PFSK-1 (cell line): ENCODE results near the gene CIDEC.

Experiments used
- SIN3A ChIP-seq: IDR thresholded peaks from 2 replicates; pipeline ENCODE4 v1.6.1; 2012; ENCODE audit warnings: mild to moderate bottlenecking, low read length, moderate library complexity, borderline replicate concordance; ENCODE audit not compliant: insufficient read depth
- TAF1 ChIP-seq: IDR thresholded peaks from 2 replicates; pipeline ENCODE4 v1.6.1; 2012; ENCODE audit warnings: low read length, control low read depth, borderline replicate concordance; ENCODE audit not compliant: insufficient read depth

GRCh38 chr3:9886328-9886727, 6.3 kb upstream of the CIDEC start:
- TF ChIP-seq TAF1 = no peak
- no peak for TF ChIP-seq SIN3A
